Tibial nerve (tissue), 4 donors: ENCODE data around the gene AKAP6. TPM values are rescaled to one million over a fixed set of nuclear protein-coding genes. Genes with fewer than 3 reads are reported as not detected.
A peak's percentile ranks its signal among the peaks of the same experiment; 100 is the strongest.

Experiments
- DNase-seq, 2 donors: peaks; one replicate each; pipeline ENCODE4 v3.0.0-alpha.2; 2019; ENCODE audit warnings: low spot score in 2 of 2
- H3K27ac ChIP-seq, 4 donors: fragments of 200-600 bp; sonication (generic) in 3 of 4; one replicate each; pipeline ENCODE4 v1.5.1; 2017 to 2019; ENCODE audit warnings: mild to moderate bottlenecking in 1 of 4
- H3K27me3 ChIP-seq, 2 donors: fragments of 200-600 bp; sonication (generic) in 1 of 2; one replicate each; pipeline versions ENCODE4 v1.5.1 to v1.6.0; 2017 to 2019
- H3K36me3 ChIP-seq, 3 donors: fragments of 200-600 bp; sonication (generic); one replicate each; pipeline ENCODE4 v1.5.1; 2018 to 2019
- H3K4me1 ChIP-seq, 4 donors: fragments of 200-600 bp; sonication (generic) in 3 of 4; one replicate each; pipeline ENCODE4 v1.5.1; 2017 to 2019
- H3K4me3 ChIP-seq, 4 donors: fragments of 200-600 bp; sonication (generic) in 3 of 4; one replicate each; pipeline ENCODE4 v1.5.1; 2017 to 2019; ENCODE audit warnings: mild to moderate bottlenecking in 1 of 4, moderate library complexity in 1 of 4
- H3K9me3 ChIP-seq, 4 donors: fragments of 200-600 bp; sonication (generic) in 3 of 4; one replicate each; pipeline ENCODE4 v1.5.1; 2017 to 2019
- CTCF ChIP-seq, 5 experiments: fragments of 200-600 bp in 3 of 5; fragments of 450-650 bp in 2 of 5; sonication (generic) in 3 of 5; IDR thresholded peaks; one replicate each; pipeline ENCODE4 v1.5.1; 2016 to 2019; ENCODE audit warnings: antibody characterized with exemption in 5 of 5, mild to moderate bottlenecking in 3 of 5, moderate library complexity in 2 of 5
- EP300 ChIP-seq, 2 donors: sonication (generic); formaldehyde crosslinking; IDR thresholded peaks; one replicate each; pipeline ENCODE4 v1.6.1; 2017; ENCODE audit warnings: antibody characterized with exemption in 2 of 2, mild to moderate bottlenecking in 1 of 2
- POLR2A ChIP-seq, 2 donors: fragments of 450-650 bp; IDR thresholded peaks; one replicate each; pipeline ENCODE4 v1.6.1; 2017; ENCODE audit warnings: antibody characterized with exemption in 2 of 2, mild to moderate bottlenecking in 2 of 2, moderate library complexity in 2 of 2
- WGBS, 2 donors: methylation state at CpG; one replicate each; pipeline ENCODE4 v1.1.5; 2018; 5-methylcytosine and 5-hydroxymethylcytosine counted together
- total RNA-seq, 4 donors: library from RNA; depleted of rRNA; stranded (reverse); fragments of >200 nt; gene quantifications; one replicate each; pipeline ENCODE4 v1.1.0, GENCODE V29; 2016

Gene AKAP6
- total RNA-seq, 4 donors from 2014 or later, result 2.1 to 10.7 (median 5.2) TPM

- no peak overlapping the region for H3K27ac ChIP-seq
- no peaks in the 10 kb centered on the region for H3K36me3 ChIP-seq
- no peak for DNase-seq
- no peak for TF ChIP-seq POLR2A (IDR thresholded peaks at IDR 0.05)
- TF ChIP-seq EP300 (IDR thresholded peaks at IDR 0.05), result no peak
- no peak for TF ChIP-seq CTCF (IDR thresholded peaks at IDR 0.05)
- no peaks in the 10 kb centered on the region for H3K9me3 ChIP-seq
- no peak overlapping the region for H3K4me3 ChIP-seq
- H3K27me3 ChIP-seq, result no peaks in the 10 kb centered on the region
- WGBS, 2 donors, result 73 to 89% methylated on average over 2 of the region's 2 CpGs
- H3K4me1 ChIP-seq, result peaks cover 0 to 26% (median 3%) of the 10 kb centered on the region in 4 donors
Observed at GRCh38 chr14:32597771-32598170, 268.7 kb downstream of the AKAP6 start.

- H3K4me3 ChIP-seq, result no peak overlapping the region
- no peaks in the 10 kb centered on the region for H3K36me3 ChIP-seq
- TF ChIP-seq POLR2A (IDR thresholded peaks at IDR 0.05), result no peak
- peaks cover 0 to 5% (median 0%) of the 10 kb centered on the region in 4 donors for H3K4me1 ChIP-seq
- DNase-seq, result no peak
- no peaks in the 10 kb centered on the region for H3K9me3 ChIP-seq
- no peak overlapping the region for H3K27ac ChIP-seq
- 84 to 86% methylated on average over 2 of the region's 2 CpGs for WGBS, 2 donors
- H3K27me3 ChIP-seq, result no peaks in the 10 kb centered on the region
Observed at GRCh38 chr14:32601069-32601468, 272.0 kb downstream of the AKAP6 start.

GRCh38 chr14:32601906-32602305 is 272.8 kb downstream of the AKAP6 start:
- WGBS, 2 donors, result 58 to 65% methylated on average over 3 of the region's 3 CpGs
- TF ChIP-seq EP300 (IDR thresholded peaks at IDR 0.05) (peak in 1 of 2 donors; percentile 48), POLR2A (IDR thresholded peaks at IDR 0.05) (no peak), CTCF (IDR thresholded peaks at IDR 0.05) (no peak)
- DNase-seq, result no peak
- Histone ChIP-seq H3K4me3 (no peak overlapping the region), H3K27me3 (no peaks in the 10 kb centered on the region), H3K27ac (no peak overlapping the region), H3K36me3 (no peaks in the 10 kb centered on the region), H3K4me1 (peaks cover 0 to 5% (median 0%) of the 10 kb centered on the region in 4 donors), H3K9me3 (no peaks in the 10 kb centered on the region)

GRCh38 chr14:32602699-32603098 is 273.6 kb downstream of the AKAP6 start:
- no peak for DNase-seq
- no peaks in the 10 kb centered on the region for H3K27me3 ChIP-seq
- H3K27ac ChIP-seq, result no peak overlapping the region
- H3K9me3 ChIP-seq, result no peaks in the 10 kb centered on the region
- TF ChIP-seq CTCF (IDR thresholded peaks at IDR 0.05) (no peak), POLR2A (IDR thresholded peaks at IDR 0.05) (no peak), EP300 (IDR thresholded peaks at IDR 0.05) (no peak)
- no peak overlapping the region for H3K4me3 ChIP-seq
- H3K36me3 ChIP-seq, result no peaks in the 10 kb centered on the region
- 70 to 72% methylated on average over 7 of the region's 7 CpGs for WGBS, 2 donors
- H3K4me1 ChIP-seq, result peaks cover 0 to 5% (median 0%) of the 10 kb centered on the region in 4 donors

GRCh38 chr14:32603992-32604565 is 275.0 kb downstream of the AKAP6 start:
- Histone ChIP-seq H3K27ac (no peak overlapping the region), H3K4me3 (no peak overlapping the region), H3K9me3 (no peaks in the 10 kb centered on the region), H3K27me3 (no peaks in the 10 kb centered on the region), H3K4me1 (peaks cover 0 to 10% (median 0%) of the 10 kb centered on the region in 4 donors), H3K36me3 (no peaks in the 10 kb centered on the region)
- 88 to 96% methylated on average over 2 of the region's 2 CpGs for WGBS, 2 donors
- TF ChIP-seq POLR2A (IDR thresholded peaks at IDR 0.05), result no peak
- TF ChIP-seq EP300 (IDR thresholded peaks at IDR 0.05), result no peak
- no peak for TF ChIP-seq CTCF (IDR thresholded peaks at IDR 0.05)
- DNase-seq, result no peak
